NCI-H1436 treated with DMSO at 0.1 percent for 48 hours (cell line): ENCODE results near the gene PTPRN2.
"Not testable (repeated sequence)": the region's sequence is repeated elsewhere in the genome, so short reads cannot be mapped to it uniquely, and the experiment has no call there.

Experiments
- DNase-seq: peaks from one replicate; lab custom pipeline; 2025; lab: John Stamatoyannopoulos, UW

Gene PTPRN2

DNA sequence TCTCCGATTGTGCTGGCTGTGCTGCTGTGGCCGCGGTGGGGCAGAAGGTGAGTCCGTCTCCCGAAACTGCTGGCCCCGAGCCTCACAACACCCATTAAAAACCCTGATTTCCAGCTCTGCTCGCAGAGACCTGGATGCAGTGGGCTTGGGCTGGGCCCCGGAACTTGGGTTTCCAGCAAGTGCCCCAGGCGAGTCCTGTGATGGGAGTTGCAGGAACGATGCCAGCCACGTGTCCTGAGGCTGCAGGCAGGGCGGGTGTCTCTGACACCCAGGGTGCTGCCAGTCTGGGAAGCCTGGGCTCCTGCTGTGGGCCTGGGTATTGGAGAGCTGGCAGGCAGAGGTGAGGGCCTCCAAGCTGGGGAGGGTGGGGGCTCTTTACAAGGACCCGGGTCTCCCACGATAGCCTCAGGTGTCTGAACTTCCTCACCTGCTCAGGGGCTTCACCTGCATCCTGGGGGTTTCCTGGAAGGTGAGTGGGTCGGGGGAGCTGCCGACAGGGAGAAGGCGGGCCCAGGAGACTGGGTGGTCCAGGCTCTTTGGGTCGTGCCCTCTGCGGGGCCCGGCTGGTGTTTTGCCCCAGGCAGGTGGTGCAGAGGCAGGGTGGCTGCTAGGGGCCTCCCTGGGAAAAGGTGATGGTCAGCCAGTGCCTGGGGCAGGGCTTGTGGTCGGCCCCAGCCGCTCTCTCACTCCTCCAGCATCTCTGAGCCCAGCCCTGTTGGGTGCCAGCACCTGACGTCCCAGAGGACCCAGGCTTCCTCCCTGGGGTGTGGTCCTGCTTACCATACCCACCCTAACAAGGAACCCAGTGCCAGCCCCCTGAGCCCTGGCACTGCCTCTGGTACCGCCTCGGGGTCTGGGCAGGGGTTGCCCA is 1070.5 kb downstream of the PTPRN2 start:
- no peak for DNase-seq

DNA sequence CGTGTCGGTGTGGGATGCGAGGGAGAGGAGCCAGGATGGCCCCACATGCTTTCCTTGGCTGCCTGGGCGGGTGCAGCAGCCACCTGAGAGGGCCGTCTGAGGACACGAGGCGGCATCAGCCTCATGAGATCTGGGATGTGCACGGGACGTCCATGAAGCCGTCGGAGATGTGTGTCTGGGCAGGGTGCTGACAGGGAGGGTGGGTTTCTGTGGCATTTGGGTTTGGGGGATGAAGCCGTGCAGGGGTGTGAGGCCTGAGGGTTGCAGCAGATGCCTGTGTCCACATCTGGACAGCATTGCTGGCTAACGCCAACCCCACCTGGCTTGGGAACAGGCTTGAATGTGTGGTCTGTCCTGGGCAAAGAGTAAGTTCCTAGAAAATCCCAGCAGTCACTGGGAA is 1071.3 kb downstream of the PTPRN2 start:
- DNase-seq, result no peak

DNA sequence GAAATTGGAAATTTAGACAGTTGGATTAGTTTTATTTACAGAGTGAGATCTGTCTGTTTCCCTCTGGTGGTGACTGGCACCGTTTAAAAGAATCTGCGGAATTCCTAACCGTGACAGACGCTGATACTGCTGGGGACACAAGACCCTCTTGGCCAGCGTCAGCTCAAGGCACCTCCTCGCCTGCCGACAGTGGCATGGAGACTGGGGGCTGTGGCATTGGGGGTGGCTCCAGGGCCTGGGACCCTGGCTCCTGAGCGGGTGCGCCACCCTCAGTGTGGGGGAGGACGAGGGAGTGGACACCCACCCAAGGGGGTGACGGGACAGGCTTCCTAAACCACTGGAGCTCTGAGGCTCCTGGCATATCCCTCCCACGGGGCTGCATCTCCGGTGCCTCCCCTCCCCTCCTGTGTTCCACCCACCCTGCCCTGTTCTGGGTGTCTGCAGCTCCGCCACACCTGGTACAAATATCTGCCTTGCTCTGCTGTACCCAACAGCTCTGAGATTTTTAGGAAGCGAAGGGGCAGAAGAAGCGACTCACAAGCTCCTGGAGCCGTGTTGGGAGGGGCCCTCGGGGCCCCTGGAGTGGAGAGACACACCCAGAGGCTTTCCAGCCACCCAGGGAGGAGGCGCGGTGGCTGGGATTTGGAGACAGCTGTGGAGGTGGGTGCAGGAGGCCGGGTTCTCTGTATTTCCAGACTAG is 1072.1 kb downstream of the PTPRN2 start:
- DNase-seq, result no peak

DNA sequence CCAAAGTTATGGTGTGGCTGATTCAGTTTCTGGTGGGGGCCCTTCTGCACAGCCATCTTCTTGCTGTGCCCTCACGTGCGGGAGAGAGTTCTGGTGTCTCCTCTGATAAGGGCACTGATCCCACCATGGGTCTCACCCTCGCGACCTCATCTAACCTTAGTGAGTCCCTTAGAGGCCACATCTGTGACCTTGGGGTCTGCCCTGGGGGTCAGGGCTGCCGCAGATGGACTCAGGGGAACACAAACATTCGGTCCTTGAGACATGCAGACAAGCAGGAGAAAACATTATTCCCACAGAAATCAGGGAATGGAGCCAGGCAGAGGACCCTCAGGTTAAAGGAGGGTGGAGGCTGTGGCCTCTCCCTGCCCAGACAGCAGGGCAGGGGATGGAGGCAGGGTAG is 1072.9 kb downstream of the PTPRN2 start:
- no peak for DNase-seq

DNA sequence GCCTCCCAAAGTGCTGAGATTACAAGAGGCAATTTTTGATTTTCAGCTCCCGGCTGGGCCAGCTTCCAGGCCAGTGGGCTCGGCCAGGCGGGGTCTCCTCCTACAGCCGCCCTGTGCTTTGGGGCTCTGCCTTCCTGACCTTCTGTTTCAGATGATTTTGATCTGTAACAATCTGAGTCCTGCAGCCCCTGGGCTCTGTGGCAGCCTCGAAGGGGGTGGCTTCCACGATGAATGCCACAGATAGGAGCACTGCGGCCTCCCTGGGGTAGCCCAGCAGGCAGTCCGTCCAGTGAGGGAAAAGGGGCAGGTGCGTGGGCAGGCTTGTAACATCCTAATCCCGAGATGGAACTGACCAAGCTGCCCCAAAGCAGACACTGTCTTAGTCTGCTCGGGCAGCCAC is 1073.3 kb downstream of the PTPRN2 start:
- no peak for DNase-seq

DNA sequence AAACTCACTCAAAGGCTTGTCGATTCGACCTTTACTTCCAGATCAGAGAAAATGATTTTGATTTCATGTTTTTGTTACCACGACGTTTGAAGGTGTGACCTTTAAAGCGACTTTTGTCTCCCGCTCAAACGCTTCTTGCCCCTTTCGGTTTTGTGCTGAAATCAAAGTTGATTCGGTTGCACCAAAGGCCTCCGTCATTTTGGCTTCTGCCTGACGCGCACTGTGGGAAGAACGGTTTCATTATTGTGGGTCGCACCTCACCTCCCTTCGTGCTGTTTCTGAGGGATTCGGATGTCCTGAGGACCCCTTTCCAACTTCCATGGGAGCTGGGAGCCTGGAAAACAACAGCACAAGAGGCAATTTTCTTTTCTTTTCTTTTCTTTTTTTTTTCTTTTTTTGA is 1073.9 kb downstream of the PTPRN2 start:
- no peak for DNase-seq

DNA sequence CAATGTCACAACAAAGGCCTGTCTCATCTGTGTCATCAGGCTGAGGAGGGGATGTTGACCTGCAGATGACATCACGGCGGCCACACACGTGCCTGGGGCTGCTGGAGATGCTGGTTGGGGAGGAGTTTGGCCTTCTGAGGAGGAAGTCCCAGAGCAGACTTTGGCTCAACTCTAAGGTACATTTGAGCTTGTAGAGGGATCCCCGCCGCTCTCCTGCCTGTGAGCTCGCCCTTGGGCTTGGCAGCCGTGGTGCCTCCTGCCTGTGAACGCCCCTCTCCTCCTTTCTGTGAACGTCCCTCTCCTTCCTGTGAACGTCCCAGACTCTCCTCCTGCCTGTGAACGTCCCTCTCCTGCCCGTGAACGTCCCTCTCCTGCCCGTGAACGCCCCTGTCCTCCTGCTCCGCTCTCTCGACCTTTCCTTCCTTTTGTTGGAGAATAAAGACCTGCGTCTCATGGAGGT is 1074.4 kb downstream of the PTPRN2 start:
- no peak for DNase-seq

DNA sequence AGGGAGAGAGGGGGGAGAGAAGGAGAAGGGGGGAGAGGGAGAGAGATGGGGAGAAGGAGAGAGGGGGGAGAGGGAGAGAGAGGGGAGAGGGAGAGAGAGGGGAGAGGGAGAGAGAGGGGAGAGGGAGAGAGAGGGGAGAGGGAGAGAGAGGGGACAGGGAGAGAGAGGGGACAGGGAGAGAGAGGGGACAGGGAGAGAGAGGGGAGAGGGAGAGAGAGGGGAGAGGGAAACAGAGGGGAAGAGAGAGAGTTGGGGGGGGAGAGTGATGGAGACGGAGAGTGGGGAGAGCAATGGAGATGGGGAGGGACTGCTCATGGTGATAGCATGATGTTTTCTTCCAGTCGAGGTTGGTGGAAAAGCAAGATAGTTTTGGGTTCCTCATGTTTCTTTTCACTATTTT is 1078.4 kb downstream of the PTPRN2 start:
- no peak for DNase-seq

DNA sequence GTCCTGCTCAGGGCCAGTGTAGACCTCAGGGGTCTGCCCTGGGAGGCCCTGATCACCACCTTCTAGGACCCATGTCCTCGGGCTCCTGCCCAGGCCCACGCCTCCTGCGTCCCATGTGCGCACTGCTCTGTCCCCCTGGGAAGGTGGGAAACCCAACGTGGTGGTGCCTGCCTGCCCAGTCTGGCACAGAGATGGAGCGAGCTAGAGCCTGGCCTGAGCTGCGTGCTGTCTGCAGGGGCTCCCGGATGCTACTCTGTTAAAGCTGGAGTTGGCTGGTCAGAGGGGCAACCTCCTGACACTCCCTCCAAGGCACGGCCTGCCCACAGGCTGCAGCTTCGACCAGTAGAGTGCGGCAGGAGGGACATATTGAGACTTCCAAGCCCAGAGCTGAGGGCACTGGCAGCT is 1079.1 kb downstream of the PTPRN2 start:
- DNase-seq, result no peak

DNA sequence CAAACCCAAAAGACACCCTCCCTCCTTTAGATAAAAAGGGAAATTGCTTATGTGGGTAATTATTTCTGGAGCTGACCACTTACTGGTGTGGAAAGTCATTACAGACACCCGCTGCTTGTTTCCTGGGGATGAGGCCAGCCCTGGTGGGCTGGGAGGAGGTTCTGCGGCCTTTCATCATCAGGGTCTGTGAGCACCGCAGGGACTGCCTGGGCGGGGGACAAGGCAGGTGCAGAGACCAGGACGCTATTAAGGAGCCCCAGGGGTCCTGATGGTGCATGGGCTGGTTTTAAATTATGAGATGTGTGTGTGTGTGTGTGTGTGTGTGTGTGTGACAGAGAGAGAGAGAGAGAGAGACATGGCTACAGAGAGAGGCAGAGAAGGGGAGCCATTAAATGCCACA is 1079.6 kb downstream of the PTPRN2 start:
- no peak for DNase-seq

DNA sequence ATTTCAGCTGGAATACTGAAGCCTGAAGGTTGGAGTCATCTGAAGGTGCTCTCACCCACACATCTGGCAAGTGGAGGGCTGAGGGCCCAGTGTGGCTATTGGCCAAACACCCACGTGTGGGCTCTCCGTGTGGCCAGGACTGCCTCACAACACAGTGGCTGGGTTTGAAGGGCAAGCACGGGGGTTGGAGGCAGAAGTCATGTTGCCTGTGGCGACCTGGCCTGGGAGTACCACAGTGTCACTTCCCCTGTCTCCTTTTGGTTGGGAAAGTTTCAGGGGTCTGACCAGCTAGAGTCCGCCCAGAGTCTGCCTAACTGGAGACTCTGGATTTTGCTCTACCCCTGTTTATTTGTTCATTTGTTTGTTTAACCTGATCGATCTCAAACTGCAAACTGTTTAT is 1081.4 kb downstream of the PTPRN2 start:
- no peak for DNase-seq

DNA sequence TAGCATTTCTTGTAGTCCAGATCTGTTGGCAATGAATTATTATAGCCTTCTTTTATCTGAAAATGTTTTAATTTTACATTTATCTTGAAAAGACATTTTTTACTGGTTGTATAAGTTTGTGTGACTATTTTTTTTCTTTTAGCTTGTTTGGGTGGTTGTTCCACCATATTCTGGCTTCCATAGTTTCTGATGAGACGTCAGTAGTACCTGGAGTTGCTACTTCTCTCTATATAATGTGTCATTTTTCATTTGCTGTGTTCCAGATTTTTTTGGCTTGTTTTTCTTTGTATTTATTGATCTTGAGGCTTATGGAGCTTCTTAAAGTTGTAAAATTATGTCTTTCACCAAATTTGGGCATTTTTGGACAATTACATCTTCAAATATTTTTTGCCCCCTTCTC is 1082.0 kb downstream of the PTPRN2 start:
- DNase-seq, result no peak

DNA sequence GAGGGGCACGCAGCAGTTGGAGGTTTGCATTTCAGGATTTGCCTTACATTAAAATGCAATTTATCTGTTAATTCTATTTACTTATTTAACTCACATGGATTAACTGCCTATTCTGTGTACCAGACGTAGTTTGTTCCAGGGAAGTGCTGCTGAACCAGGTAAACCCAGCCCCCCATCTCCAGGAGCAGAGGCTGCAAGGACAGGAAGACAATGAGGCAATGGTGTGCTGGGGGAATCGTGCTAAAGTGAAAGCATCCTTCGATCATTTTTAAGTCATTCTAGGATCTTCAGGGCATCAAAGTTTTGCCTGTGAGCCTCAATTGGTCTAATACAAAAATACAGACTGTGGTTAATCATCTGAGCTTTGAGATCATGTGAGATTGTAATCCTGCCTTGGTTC is 1084.4 kb downstream of the PTPRN2 start:
- DNase-seq, result no peak

DNA sequence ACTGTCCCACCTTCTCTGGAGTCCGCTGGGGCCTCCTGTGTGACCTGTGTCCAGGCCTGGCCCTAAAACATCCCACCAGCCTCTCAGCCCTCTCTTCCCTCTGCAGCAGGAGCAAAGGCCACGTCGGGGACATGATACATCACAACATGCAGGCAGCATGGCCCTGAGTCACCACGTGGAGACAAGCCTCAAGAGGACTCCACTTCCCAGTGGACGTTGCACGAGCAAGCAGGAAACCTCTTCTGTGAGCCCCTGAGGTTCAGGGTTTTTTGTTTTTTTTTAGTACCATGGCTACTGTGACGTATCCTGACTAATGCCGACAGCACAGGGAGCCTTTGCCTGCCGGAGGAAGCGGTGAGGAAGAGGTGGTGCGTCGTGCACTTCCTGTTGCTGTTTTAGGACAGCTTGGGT is 1084.9 kb downstream of the PTPRN2 start:
- DNase-seq, result no peak

DNA sequence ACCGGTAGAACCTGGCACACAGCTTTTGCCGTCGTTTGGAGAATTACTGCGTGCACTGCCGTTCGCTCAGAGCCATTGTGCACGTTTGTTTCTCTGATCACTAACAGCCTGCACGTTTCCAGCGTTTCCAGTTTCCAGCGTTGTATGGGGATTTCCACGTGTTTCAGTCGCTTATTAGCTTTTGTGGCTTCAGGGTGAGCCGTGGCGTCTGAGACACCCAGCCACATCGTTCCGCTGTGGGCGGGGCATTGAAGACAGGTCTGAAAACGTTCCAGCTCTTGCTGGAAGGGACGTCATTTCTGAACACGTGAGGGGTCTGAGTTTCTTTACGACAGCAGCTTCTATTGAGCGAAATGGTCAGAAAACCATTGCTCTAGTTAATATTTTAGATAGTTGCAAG is 1086.0 kb downstream of the PTPRN2 start:
- DNase-seq, result no peak

DNA sequence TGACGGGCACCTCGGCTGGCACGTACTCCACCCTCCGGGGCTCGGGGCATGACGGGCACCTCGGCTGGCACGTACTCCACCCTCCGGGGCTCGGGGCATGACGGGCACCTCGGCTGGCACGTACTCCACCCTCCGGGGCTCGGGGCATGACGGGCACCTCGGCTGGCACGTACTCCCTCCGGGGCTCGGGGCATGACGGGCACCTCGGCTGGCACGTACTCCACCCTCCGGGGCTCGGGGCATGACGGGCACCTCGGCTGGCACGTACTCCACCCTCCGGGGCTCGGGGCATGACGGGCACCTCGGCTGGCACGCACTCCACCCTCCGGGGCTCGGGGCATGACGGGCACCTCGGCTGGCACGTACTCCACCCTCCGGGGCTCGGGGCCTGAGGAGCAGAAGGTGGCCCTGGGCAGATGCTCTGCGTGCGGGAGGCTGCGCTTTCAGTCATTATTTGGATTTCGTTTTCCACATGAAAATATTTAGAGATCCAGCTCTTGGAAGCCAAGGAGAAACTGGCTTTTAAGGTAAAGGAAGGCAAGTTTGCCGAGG is 1086.6 kb downstream of the PTPRN2 start:
- not testable (repeated sequence) for DNase-seq

DNA sequence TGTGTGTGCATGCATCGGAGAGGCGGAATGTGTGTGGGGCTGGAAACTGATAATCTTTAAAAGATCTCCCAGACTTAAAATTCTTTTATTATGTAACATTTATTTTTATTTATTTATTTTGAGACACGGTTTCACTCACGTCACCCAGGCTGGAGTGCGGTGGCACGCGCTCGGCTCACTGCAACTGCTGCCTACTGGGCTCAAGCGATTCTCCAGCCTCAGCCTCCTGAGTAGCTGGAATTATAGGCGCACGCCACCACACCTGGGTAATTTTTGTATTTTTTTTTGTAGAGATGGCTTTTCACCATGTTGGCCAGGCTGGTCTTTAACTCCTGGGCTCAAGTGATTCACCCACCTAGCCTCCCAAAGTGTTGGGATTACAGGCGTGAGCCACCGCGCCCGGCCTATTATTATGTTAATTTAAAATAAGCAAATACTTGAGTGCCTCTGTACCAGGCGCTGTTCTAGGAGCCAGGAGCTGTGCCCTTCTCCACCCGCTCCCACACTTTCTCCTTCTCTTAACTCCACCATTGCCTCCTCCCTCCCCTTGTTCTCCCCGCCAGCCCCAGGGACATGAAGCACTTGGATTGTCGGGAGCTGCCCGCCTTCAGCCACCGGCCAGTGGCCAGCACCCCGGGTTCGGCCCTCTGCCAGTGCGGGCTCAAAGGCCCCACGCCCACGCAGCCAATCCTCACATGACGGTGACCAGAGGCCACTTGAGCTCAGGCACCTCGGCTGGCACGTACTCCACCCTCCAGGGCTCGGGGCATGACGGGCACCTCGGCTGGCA is 1087.3 kb downstream of the PTPRN2 start:
- DNase-seq, result no peak

DNA sequence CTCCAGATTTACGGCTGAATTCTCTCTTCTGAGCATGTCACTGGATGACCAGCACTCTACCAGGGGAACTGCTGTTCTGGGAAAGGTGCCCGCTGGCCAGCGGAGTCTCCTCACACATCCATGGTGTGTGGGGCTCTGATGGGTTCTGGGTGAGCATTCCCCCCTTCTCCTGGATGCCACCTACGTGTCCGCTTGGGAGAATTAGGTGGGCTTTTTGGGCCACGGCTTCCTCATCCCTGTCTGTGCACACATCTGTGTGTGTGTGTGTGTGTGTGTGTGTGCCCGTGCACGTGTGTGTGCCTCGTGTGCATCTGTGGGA is 1087.8 kb downstream of the PTPRN2 start:
- no peak for DNase-seq

DNA sequence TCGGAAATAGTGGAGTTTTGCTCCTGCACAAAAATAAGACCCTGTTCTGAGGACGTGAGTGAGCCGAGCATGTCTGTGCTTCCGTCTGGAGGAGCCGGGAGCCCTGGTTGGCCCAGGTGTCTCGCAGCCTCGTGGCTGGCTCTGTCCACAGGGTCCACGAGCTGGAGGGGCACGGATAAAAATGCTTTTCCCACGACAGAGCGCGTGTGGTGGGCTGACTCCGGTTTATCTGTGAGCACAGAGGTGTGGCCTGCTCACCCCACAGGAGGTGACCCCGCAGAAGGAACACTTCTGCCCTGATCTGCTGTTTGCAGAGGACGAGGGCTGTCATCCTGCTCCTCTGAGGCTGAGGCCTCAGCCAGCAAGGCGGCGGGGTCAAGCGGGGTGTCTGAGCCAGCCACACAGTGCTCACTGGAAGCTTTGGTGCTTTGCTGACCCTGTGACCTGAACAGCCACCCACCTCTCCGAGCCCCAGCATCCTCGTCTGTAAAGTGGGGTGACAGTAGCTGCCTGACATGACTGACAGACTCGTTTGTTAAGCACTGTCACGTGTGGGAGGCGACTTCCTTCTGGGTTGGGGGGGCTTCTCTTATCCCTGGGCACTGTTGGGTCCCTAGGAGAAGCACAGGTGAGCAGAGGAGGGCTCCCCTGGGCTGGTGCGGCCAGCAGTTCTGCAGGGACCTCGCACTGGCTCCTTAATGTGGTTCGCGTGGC is 1088.3 kb downstream of the PTPRN2 start:
- DNase-seq, result no peak

DNA sequence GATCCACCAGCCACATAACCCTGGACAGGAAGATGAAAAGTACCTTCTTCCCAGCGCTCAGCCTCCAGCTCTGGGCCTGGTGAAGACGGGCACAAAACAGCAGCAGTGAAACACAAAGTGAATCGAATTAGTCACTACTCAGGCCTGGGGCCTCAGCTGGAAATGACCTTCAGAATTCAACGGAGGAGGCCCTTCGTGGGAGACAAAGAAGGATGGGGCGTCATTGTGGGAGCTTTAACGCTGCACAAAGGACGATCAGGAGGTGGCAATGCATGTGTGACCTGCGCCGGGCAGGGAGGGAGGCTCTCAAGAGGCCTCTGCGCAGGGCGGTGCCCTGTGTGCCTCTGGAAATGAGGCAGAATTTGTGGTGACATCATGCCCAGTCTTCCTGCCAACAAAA is 1089.0 kb downstream of the PTPRN2 start:
- no peak for DNase-seq

DNA sequence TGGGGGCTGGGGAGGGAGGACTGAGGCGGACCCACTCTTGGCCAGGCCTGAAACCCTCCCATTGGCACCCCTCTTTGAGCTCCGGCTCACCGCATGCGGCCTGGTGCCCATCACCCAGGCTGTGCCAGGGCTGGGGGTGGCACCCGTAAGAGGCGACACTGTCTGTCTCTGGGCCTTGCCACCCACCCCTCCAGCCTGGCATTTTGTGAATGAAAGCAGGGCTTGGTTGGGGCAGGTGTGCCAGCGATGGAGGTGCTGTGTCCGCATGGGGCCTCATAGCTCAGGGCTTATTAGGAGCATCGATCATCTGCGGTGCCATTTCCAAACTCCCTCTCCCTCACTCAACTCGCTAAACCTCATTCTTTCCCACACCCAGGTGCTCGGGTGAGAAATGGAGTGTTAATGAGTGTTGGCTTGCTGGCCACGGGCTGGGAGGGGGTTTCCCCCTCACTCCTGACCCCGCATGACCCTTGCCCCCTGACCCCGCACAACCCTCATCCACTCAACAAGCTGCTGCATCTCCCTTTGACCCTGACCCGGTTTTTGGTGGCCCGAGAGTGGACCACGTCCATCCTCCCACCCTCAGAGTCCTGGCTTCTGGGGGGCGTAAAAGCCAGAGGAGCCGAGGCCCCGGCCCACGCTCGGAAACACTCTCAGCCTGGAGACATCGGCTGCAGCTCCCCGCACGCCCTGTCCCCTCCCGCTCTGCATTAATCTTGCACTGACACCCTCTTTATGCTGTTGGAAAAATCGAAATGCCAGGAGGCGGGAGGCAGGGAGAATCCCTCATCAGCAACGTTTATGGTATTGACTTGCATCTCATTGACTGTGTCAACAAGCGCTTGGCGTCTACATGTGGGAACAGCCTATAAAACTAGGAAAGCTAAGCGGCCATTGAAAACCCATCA is 1089.6 kb downstream of the PTPRN2 start:
- DNase-seq, result no peak
